Esophagus squamous epithelium (tissue), 5 donors: ENCODE data around the gene ZNF487. TPM values are rescaled to one million over a fixed set of nuclear protein-coding genes. Genes with fewer than 3 reads are reported as not detected.
A peak's percentile ranks its signal among the peaks of the same experiment; 100 is the strongest.

ENCODE experiments used
- DNase-seq: peaks from one replicate; lab custom pipeline; 2025; lab: John Stamatoyannopoulos, UW
- H3K27ac ChIP-seq, 4 donors: fragments of 200-600 bp; sonication (generic); one replicate each; pipeline ENCODE4 v1.5.1; 2016 to 2019; ENCODE audit warnings: mild to moderate bottlenecking in 1 of 4
- H3K27me3 ChIP-seq, 4 donors: fragments of 200-600 bp; sonication (generic); 1 replicate in 3 of 4; 2 replicates in 1 of 4; pipeline versions ENCODE4 v1.5.1 to v1.6.0; 2017 to 2021; ENCODE audit warnings: antibody characterized with exemption in 1 of 4
- H3K36me3 ChIP-seq, 3 donors: fragments of 200-600 bp; sonication (generic); one replicate each; pipeline ENCODE4 v1.5.1; 2016 to 2019
- H3K4me1 ChIP-seq, 3 donors: fragments of 200-600 bp; sonication (generic); one replicate each; pipeline ENCODE4 v1.5.1; 2017 to 2019
- H3K4me3 ChIP-seq, 4 donors: fragments of 200-600 bp; sonication (generic); 1 replicate in 3 of 4; 2 replicates in 1 of 4; pipeline ENCODE4 v1.5.1; 2016 to 2019; ENCODE audit warnings: mild to moderate bottlenecking in 2 of 4, moderate library complexity in 1 of 4
- H3K9me3 ChIP-seq, 3 donors: fragments of 200-600 bp; sonication (generic); one replicate each; pipeline ENCODE4 v1.5.1; 2016 to 2019
- POLR2A ChIP-seq, 4 donors: fragments of 450-650 bp; IDR thresholded peaks; one replicate each; pipeline ENCODE4 v1.6.1; 2017; ENCODE audit warnings: antibody characterized with exemption in 4 of 4, mild to moderate bottlenecking in 4 of 4, moderate library complexity in 3 of 4
- WGBS, 2 donors: methylation state at CpG; one replicate each; pipeline ENCODE4 v1.1.5; 2018; 5-methylcytosine and 5-hydroxymethylcytosine counted together
- intact Hi-C: fragments of 100-400 bp; cut with DNase I; formaldehyde crosslinking; loops from one replicate; pipeline ENCODE4 v1.15.0; 2022
- total RNA-seq, 4 donors: library from RNA; depleted of rRNA; stranded (reverse); fragments of >200 nt; gene quantifications; one replicate each; pipeline ENCODE4 v1.1.0, GENCODE V29; 2016
- TF ChIP-seq, protein P1 (sequence below), 6 experiments: fragments of 450-650 bp in 4 of 6; fragments of 200-600 bp in 2 of 6; sonication (generic) in 2 of 6; IDR thresholded peaks; one replicate each; pipeline ENCODE4 v1.5.1; 2016 to 2019; ENCODE audit warnings: antibody characterized with exemption in 6 of 6, mild to moderate bottlenecking in 4 of 6, moderate library complexity in 4 of 6
- donor health status: DM: yes; HTN: yes; CAD: no.

ZNF487 gene
- total RNA-seq, 4 donors from 2014 or later: 1.7 to 4.6 (median 4.2) TPM

DNA sequence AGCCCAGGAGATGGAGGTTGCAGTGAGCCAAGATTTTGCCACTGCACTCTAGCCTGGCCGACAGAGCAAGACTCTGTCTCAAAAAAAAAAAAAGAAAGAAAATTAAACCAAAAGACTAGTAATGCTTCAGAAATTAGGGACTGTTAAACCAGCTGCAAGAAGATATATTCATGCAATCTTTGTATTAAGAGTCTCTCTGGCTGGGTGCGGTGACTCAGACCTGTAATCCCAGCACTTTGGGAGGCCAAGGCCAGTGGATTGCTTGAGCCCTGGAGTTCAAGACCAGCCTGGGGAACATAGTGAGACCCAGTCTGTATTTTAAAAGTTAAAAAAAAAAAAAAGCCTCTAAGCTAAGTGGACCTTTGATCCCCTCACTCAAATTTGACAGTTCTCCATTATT, 25.4 kb upstream of the ZNF487 start:
- H3K27ac ChIP-seq: no peak overlapping the region
- H3K4me3 ChIP-seq: no peak overlapping the region
- 48 to 61% methylated on average over 2 of the region's 2 CpGs for WGBS, 2 donors
- no peak for TF ChIP-seq POLR2A (IDR thresholded peaks at IDR 0.05)
- TF ChIP-seq, protein P1, sequence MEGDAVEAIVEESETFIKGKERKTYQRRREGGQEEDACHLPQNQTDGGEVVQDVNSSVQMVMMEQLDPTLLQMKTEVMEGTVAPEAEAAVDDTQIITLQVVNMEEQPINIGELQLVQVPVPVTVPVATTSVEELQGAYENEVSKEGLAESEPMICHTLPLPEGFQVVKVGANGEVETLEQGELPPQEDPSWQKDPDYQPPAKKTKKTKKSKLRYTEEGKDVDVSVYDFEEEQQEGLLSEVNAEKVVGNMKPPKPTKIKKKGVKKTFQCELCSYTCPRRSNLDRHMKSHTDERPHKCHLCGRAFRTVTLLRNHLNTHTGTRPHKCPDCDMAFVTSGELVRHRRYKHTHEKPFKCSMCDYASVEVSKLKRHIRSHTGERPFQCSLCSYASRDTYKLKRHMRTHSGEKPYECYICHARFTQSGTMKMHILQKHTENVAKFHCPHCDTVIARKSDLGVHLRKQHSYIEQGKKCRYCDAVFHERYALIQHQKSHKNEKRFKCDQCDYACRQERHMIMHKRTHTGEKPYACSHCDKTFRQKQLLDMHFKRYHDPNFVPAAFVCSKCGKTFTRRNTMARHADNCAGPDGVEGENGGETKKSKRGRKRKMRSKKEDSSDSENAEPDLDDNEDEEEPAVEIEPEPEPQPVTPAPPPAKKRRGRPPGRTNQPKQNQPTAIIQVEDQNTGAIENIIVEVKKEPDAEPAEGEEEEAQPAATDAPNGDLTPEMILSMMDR (IDR thresholded peaks at IDR 0.05): no peak
- no peaks in the 10 kb centered on the region for H3K9me3 ChIP-seq
- H3K27me3 ChIP-seq: no peaks in the 10 kb centered on the region
- no peaks in the 10 kb centered on the region for H3K36me3 ChIP-seq
- intact Hi-C loops: no loop called here
- H3K4me1 ChIP-seq: peaks cover 0 to 22% (median under 1%) of the 10 kb centered on the region in 3 donors
- no peak for DNase-seq

- no peaks in the 10 kb centered on the region for H3K9me3 ChIP-seq
- WGBS, 2 donors: 67 to 80% methylated on average over 9 to 10 of the region's 10 CpGs
- TF ChIP-seq, protein P1 (IDR thresholded peaks at IDR 0.05): no peak
- TF ChIP-seq POLR2A (IDR thresholded peaks at IDR 0.05): no peak
- H3K36me3 ChIP-seq: no peaks in the 10 kb centered on the region
- intact Hi-C loops: no loop called here
- H3K4me3 ChIP-seq: no peak overlapping the region
- peaks cover 0 to 22% (median 5%) of the 10 kb centered on the region in 3 donors for H3K4me1 ChIP-seq
- no peak overlapping the region for H3K27ac ChIP-seq
- no peaks in the 10 kb centered on the region for H3K27me3 ChIP-seq
- DNase-seq: no peak
Observed at GRCh38 chr10:43415544-43415943, 21.4 kb upstream of the ZNF487 start.

DNA sequence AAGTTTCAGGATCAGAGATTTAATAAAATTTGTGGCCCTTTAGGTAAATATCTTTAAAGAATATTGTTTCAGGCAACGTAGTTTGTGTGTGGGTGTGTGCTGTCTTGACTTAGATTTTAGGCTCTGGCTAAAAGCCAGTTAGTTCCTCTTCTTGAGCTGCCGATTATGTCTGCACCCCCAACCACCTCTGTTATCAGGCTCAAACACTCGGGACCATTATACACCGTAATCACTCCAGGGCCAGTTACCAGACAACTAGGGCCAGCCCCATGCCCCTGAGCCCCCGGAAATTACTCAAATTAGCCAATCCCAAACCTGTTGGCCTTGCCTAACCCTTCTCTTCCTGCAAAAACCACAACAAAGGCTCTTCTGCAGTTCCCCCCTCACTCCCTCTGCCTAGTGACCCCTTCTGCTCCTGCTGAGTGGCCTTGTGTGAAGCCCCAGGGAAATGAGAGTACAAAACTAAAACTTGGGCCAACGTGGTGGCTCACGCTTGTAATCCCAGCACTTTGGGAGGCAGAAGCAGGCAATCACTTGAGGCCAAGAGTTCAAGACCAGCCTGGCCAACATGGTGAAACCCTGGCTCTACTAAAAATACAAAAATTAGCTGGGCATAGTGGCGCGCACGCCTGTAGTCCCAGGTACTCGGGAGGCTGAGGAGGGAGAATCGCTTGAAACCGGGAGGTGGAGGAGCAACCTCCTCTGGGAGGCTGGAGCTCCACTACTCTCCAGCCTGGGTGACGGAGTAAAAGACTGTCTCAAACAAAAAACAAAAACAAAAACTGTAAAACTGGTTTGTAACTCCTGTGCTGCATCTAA, 18.8 kb upstream of the ZNF487 start:
- H3K9me3 ChIP-seq: no peaks in the 10 kb centered on the region
- DNase-seq: no peak
- TF ChIP-seq, protein P1 (IDR thresholded peaks at IDR 0.05): no peak
- no peak for TF ChIP-seq POLR2A (IDR thresholded peaks at IDR 0.05)
- intact Hi-C loops: no loop called here
- no peak overlapping the region for H3K4me3 ChIP-seq
- H3K4me1 ChIP-seq: peaks cover 0 to 35% (median 5%) of the 10 kb centered on the region in 3 donors
- WGBS, 2 donors: 66 to 80% methylated on average over 14 of the region's 14 CpGs
- peak overlapping the region in 2 of 4 donors; percentile 36 to 75 for H3K27ac ChIP-seq
- H3K36me3 ChIP-seq: no peaks in the 10 kb centered on the region
- H3K27me3 ChIP-seq: no peaks in the 10 kb centered on the region

DNA sequence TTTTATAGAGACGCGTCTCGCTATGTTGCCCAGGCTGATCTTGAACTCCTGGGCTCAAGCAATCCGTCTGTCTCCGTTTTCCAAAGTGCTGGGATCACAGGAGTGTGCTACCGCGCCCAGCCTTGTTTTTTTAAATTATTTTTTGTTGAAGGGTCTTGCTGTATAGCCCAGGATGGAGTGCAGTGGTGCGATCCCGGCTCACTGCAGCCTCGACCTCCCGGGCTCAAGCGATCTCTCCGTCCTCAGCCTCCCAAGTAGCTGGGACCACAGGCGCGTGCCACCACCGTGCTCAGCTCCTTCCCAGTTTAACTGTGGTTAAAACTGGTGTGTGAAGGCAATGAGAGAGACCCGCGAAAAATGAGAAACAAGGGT, 16.9 kb upstream of the ZNF487 start:
- no peak for DNase-seq
- peak overlapping the region; percentile 85 to 98 (median 92) for H3K27ac ChIP-seq
- WGBS, 2 donors: 63 to 82% methylated on average over 13 to 18 of the region's 18 CpGs
- no peak for TF ChIP-seq POLR2A (IDR thresholded peaks at IDR 0.05)
- TF ChIP-seq, protein P1 (IDR thresholded peaks at IDR 0.05): no peak
- no peaks in the 10 kb centered on the region for H3K9me3 ChIP-seq
- H3K4me3 ChIP-seq: peak overlapping the region; percentile 46 to 73 (median 58)
- H3K36me3 ChIP-seq: no peaks in the 10 kb centered on the region
- intact Hi-C loops: no loop called here
- no peaks in the 10 kb centered on the region for H3K27me3 ChIP-seq
- peaks cover 0 to 35% (median 5%) of the 10 kb centered on the region in 3 donors for H3K4me1 ChIP-seq
